HG02970 (cell line): Measurements from ENCODE around the gene UNC79.
"Not testable (repeated sequence)": the region's sequence is repeated elsewhere in the genome, so short reads cannot be mapped to it uniquely, and the experiment has no call there.

Experiments
- ATAC-seq: cut with Tn5 transposase; IDR thresholded peaks from one replicate; pipeline ENCODE4 v1.9.1; 2021; ENCODE audit warnings: mild to moderate bottlenecking, moderate library complexity, moderate number of reproducible peaks; ENCODE audit not compliant: unreplicated experiment, low FRiP score

Gene UNC79

GRCh38 chr14:93430315-93431035, at the start of gene UNC79:
Gene UNC79 (plus strand): TSS chr14:93430939. CDS start chr14:93431030, 91 bp downstream.
- no peak for ATAC-seq

- ATAC-seq, result no peak
Measured at GRCh38 chr14:93381644-93382043, 49.1 kb upstream of the UNC79 start.

- not testable (repeated sequence) for ATAC-seq
Measured at GRCh38 chr14:93384256-93384655, 46.5 kb upstream of the UNC79 start.

GRCh38 chr14:93395231-93395630, 35.5 kb upstream of the UNC79 start:
- ATAC-seq, result no peak

GRCh38 chr14:93396456-93396855, 34.3 kb upstream of the UNC79 start:
- no peak for ATAC-seq

GRCh38 chr14:93398491-93398890, 32.2 kb upstream of the UNC79 start:
- no peak for ATAC-seq

GRCh38 chr14:93402951-93403350, 27.8 kb upstream of the UNC79 start:
- no peak for ATAC-seq

GRCh38 chr14:93410021-93410420, 20.7 kb upstream of the UNC79 start:
- ATAC-seq, result no peak

GRCh38 chr14:93410893-93411292, 19.8 kb upstream of the UNC79 start:
- ATAC-seq, result no peak

GRCh38 chr14:93425136-93425535, 5.6 kb upstream of the UNC79 start:
- not testable (repeated sequence) for ATAC-seq

- no peak for ATAC-seq
Measured at GRCh38 chr14:93426750-93427149, 4.0 kb upstream of the UNC79 start.

- ATAC-seq, result no peak
Measured at GRCh38 chr14:93431036-93431670, 414 bp downstream of the UNC79 start.

- no peak for ATAC-seq
Measured at GRCh38 chr14:93454224-93454623, 23.5 kb downstream of the UNC79 start.

- no peak for ATAC-seq
Measured at GRCh38 chr14:93456356-93456755, 25.6 kb downstream of the UNC79 start.

GRCh38 chr14:93458234-93458633, 27.5 kb downstream of the UNC79 start:
- ATAC-seq, result no peak

- ATAC-seq, result no peak
Measured at GRCh38 chr14:93462479-93462878, 31.7 kb downstream of the UNC79 start.

- ATAC-seq, result no peak
Measured at GRCh38 chr14:93464271-93464670, 33.5 kb downstream of the UNC79 start.

GRCh38 chr14:93475471-93475870, 44.7 kb downstream of the UNC79 start:
- no peak for ATAC-seq

- no peak for ATAC-seq
Measured at GRCh38 chr14:93476305-93476704, 45.6 kb downstream of the UNC79 start.

- not testable (repeated sequence) for ATAC-seq
Measured at GRCh38 chr14:93479074-93479473, 48.3 kb downstream of the UNC79 start.

- ATAC-seq, result no peak
Measured at GRCh38 chr14:93480867-93481266, 50.1 kb downstream of the UNC79 start.

- no peak for ATAC-seq
Measured at GRCh38 chr14:93481758-93482157, 51.0 kb downstream of the UNC79 start.
